ENCODE measurements around the gene MSMO1.

GRCh38 chr4:165382640-165383039 lies 55.2 kb downstream of the MSMO1 start:
- TF ChIP-seq GATA2 (IDR thresholded peaks at IDR 0.05; ENCODE audit: insufficient read depth, insufficient read length, low read depth, low read length) (no peak), EZH2 (IDR thresholded peaks at IDR 0.05; ENCODE audit: borderline replicate concordance, low read depth, low read length, severe bottlenecking) (no peak), MYC (IDR thresholded peaks at IDR 0.05; ENCODE audit: low read depth, low read length) (no peak), JUN (IDR thresholded peaks at IDR 0.05; ENCODE audit: borderline replicate concordance, insufficient read depth, insufficient read length, low read depth) (no peak), POLR2A (IDR thresholded peaks at IDR 0.05; ENCODE audit: low read depth, low read length) (no peak), POLR2AphosphoS5 (IDR thresholded peaks at IDR 0.05; ENCODE audit: insufficient read depth, low read depth, low read length) (no peak)
- TF ChIP-seq, protein P1, sequence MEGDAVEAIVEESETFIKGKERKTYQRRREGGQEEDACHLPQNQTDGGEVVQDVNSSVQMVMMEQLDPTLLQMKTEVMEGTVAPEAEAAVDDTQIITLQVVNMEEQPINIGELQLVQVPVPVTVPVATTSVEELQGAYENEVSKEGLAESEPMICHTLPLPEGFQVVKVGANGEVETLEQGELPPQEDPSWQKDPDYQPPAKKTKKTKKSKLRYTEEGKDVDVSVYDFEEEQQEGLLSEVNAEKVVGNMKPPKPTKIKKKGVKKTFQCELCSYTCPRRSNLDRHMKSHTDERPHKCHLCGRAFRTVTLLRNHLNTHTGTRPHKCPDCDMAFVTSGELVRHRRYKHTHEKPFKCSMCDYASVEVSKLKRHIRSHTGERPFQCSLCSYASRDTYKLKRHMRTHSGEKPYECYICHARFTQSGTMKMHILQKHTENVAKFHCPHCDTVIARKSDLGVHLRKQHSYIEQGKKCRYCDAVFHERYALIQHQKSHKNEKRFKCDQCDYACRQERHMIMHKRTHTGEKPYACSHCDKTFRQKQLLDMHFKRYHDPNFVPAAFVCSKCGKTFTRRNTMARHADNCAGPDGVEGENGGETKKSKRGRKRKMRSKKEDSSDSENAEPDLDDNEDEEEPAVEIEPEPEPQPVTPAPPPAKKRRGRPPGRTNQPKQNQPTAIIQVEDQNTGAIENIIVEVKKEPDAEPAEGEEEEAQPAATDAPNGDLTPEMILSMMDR (IDR thresholded peaks at IDR 0.05; ENCODE audit: extremely low read depth in 1 of 2, insufficient read depth in 1 of 2, low read depth in 1 of 2, low read length in 2 of 2) = no peak

All from endothelial cell of umbilical vein (primary cell).